ENCODE data around the gene TRIM40. TPM values are rescaled to one million over a fixed set of nuclear protein-coding genes. Genes with fewer than 3 reads are reported as not detected.

The TRIM40 gene
- total and polyA plus RNA-seq, 3 experiments from 2014 or later: not detected

- POLR2A ChIA-PET: no interaction called here
- no peak overlapping the region for H3K4me3 Mint-ChIP-seq
- CTCF ChIA-PET: no interaction called here
Observed at GRCh38 chr6:30180145-30180544, 44.2 kb downstream of the TRIM40 start.

GRCh38 chr6:30184417-30185031 is 48.6 kb downstream of the TRIM40 start:
- Histone ChIP-seq H3K4me3 (ENCODE audit: low read length) (no peak overlapping the region), H3K36me3 (ENCODE audit: insufficient read depth, low read length) (peaks cover 8% of the 10 kb centered on the region), H3K4me1 (ENCODE audit: insufficient read depth, low read length) (no peaks in the 10 kb centered on the region), H3K27me3 (ENCODE audit: insufficient read depth, low read length, poor library complexity, severe bottlenecking) (peaks cover 4% of the 10 kb centered on the region), H3K27ac (ENCODE audit: low read depth, low read length) (no peak overlapping the region), H3K9me3 (ENCODE audit: low read length) (no peaks in the 10 kb centered on the region)
- no peaks in the 10 kb centered on the region for H3K4me1 Mint-ChIP-seq
- H3K36me3 Mint-ChIP-seq: peaks cover 1 to 50% (median 26%) of the 10 kb centered on the region in 3 donors
- peak overlapping the region in 4 of 8 donors; percentile 18 to 78 (median 54) for H3K27ac Mint-ChIP-seq
- H3K9me3 Mint-ChIP-seq: peaks cover 6 to 10% (median 9%) of the 10 kb centered on the region in 5 donors
- H3K4me3 Mint-ChIP-seq: no peak overlapping the region
- ChIA-PET POLR2A (no interaction called here), CTCF (interaction anchor here (0.7 kb wide), 1 partner anchor 13 kb away, joined by 3 read pairs; no protein-coding TSS in a partner anchor)
- no peak for DNase-seq
- H3K27me3 Mint-ChIP-seq: peaks cover 2 to 7% of the 10 kb centered on the region in 2 donors

More at GRCh38 chr6:30180145-30180544, 44.2 kb downstream of the TRIM40 start:
- Mint-ChIP-seq H3K27ac (no peak overlapping the region), H3K4me1 (no peaks in the 10 kb centered on the region), H3K36me3 (peaks cover 5 to 10% (median 10%) of the 10 kb centered on the region in 3 donors), H3K27me3 (peaks cover 14 to 49% of the 10 kb centered on the region in 2 donors), H3K9me3 (peaks cover 11 to 19% (median 17%) of the 10 kb centered on the region in 5 donors)
- H3K4me1 ChIP-seq (ENCODE audit: insufficient read depth, low read length): no peaks in the 10 kb centered on the region
- H3K4me3 ChIP-seq (ENCODE audit: low read length): no peak overlapping the region
- peaks cover 7% of the 10 kb centered on the region for H3K27me3 ChIP-seq (ENCODE audit: insufficient read depth, low read length, poor library complexity, severe bottlenecking)
- no peaks in the 10 kb centered on the region for H3K9me3 ChIP-seq (ENCODE audit: low read length)
- DNase-seq: no peak
- H3K36me3 ChIP-seq (ENCODE audit: insufficient read depth, low read length): no peaks in the 10 kb centered on the region
- H3K27ac ChIP-seq (ENCODE audit: low read depth, low read length): no peak overlapping the region

GRCh38 chr6:30185846-30186484 is 50.0 kb downstream of the TRIM40 start:
- no peak overlapping the region for H3K27ac ChIP-seq (ENCODE audit: low read depth, low read length)
- H3K4me3 ChIP-seq (ENCODE audit: low read length): no peak overlapping the region
- no peaks in the 10 kb centered on the region for H3K27me3 ChIP-seq (ENCODE audit: insufficient read depth, low read length, poor library complexity, severe bottlenecking)
- POLR2A ChIA-PET: no interaction called here
- Mint-ChIP-seq H3K36me3 (peaks cover 0 to 63% (median 33%) of the 10 kb centered on the region in 3 donors), H3K4me3 (no peak overlapping the region), H3K9me3 (peaks cover 0 to 2% (median 2%) of the 10 kb centered on the region in 5 donors), H3K4me1 (no peaks in the 10 kb centered on the region), H3K27me3 (peaks cover 0 to under 1% of the 10 kb centered on the region in 2 donors), H3K27ac (peak overlapping the region in 3 of 8 donors; percentile 25 to 33 (median 30))
- CTCF ChIA-PET: no interaction called here
- no peaks in the 10 kb centered on the region for H3K9me3 ChIP-seq (ENCODE audit: low read length)
- DNase-seq: no peak
- peaks cover 22% of the 10 kb centered on the region for H3K36me3 ChIP-seq (ENCODE audit: insufficient read depth, low read length)
- H3K4me1 ChIP-seq (ENCODE audit: insufficient read depth, low read length): no peaks in the 10 kb centered on the region

GRCh38 chr6:30188541-30188940 is 52.6 kb downstream of the TRIM40 start:
- POLR2A ChIA-PET: no interaction called here
- no peak overlapping the region for H3K4me3 ChIP-seq (ENCODE audit: low read length)
- no peaks in the 10 kb centered on the region for H3K4me1 ChIP-seq (ENCODE audit: insufficient read depth, low read length)
- H3K27ac ChIP-seq (ENCODE audit: low read depth, low read length): no peak overlapping the region
- peaks cover 29% of the 10 kb centered on the region for H3K36me3 ChIP-seq (ENCODE audit: insufficient read depth, low read length)
- CTCF ChIA-PET: interaction anchor here (1.8 kb wide), 1 partner anchor 8 kb away, joined by 5 read pairs; no protein-coding TSS in a partner anchor
- no peak for DNase-seq
- Mint-ChIP-seq H3K4me3 (no peak overlapping the region), H3K27ac (peak overlapping the region in 5 of 8 donors; percentile 9 to 94 (median 58)), H3K9me3 (no peaks in the 10 kb centered on the region), H3K27me3 (no peaks in the 10 kb centered on the region), H3K4me1 (no peaks in the 10 kb centered on the region), H3K36me3 (peaks cover 0 to 85% (median 34%) of the 10 kb centered on the region in 3 donors)
- H3K9me3 ChIP-seq (ENCODE audit: low read length): no peaks in the 10 kb centered on the region
- no peaks in the 10 kb centered on the region for H3K27me3 ChIP-seq (ENCODE audit: insufficient read depth, low read length, poor library complexity, severe bottlenecking)

GRCh38 chr6:30192076-30192475 is 56.1 kb downstream of the TRIM40 start:
- Mint-ChIP-seq H3K9me3 (no peaks in the 10 kb centered on the region), H3K4me3 (no peak overlapping the region), H3K36me3 (peaks cover 0 to 89% (median 25%) of the 10 kb centered on the region in 3 donors), H3K4me1 (peaks cover 0 to 5% (median 1%) of the 10 kb centered on the region in 3 donors), H3K27ac (peak overlapping the region in 3 of 8 donors; percentile 45 to 67 (median 51)), H3K27me3 (no peaks in the 10 kb centered on the region)
- POLR2A ChIA-PET: no interaction called here
- H3K4me1 ChIP-seq (ENCODE audit: insufficient read depth, low read length): no peaks in the 10 kb centered on the region
- H3K36me3 ChIP-seq (ENCODE audit: insufficient read depth, low read length): peaks cover 48% of the 10 kb centered on the region
- no peak for DNase-seq
- CTCF ChIA-PET: no interaction called here
- H3K27me3 ChIP-seq (ENCODE audit: insufficient read depth, low read length, poor library complexity, severe bottlenecking): no peaks in the 10 kb centered on the region
- H3K9me3 ChIP-seq (ENCODE audit: low read length): no peaks in the 10 kb centered on the region
- H3K27ac ChIP-seq (ENCODE audit: low read depth, low read length): no peak overlapping the region
- no peak overlapping the region for H3K4me3 ChIP-seq (ENCODE audit: low read length)

DNA sequence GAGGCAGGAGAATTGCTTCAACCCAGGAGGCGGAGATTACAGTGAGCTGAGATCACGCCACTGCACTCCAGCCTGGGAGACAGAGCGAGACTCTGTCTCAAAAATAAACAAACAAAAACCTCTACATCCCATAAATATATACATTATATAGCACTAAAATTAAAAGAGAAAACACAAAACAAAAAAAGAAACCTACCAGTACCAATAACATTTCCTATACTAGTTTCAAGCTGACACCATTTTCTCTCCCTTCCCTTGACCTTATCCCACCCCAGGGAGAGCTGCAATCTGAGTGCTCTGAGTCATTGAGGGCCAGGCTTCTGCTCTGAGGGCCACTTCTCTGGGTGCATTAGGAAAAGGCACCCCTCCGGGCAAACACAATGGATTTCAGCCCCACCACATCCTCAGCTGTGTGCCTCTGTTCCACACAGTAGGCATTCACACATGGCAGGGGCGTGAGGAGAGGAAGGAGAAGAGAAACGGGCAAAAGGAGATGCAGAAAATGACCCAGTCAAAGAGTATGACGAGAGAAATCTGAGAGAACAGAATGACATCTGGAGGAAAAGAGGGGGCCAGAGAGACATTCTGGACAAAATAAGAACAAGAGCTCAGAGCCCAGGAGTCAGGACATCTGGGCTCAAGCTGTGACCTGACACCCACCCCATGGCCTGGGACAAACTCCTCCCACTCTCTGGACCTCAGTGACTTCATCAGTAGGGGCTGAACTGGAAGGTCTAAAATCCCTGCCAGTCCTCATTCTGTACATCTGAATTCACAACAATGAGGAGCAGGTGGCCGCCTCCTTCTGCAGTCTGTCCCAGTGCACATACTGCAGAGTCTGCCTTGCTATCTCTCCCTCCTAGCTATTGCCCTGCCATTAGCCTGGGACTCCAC is 59.1 kb downstream of the TRIM40 start:
- H3K27ac Mint-ChIP-seq: peak overlapping the region in 5 of 8 donors; percentile 30 to 83 (median 54)
- no peaks in the 10 kb centered on the region for H3K27me3 Mint-ChIP-seq
- no peak for DNase-seq
- CTCF ChIA-PET: no interaction called here
- H3K4me3 Mint-ChIP-seq: no peak overlapping the region
- Histone ChIP-seq H3K27ac (ENCODE audit: low read depth, low read length) (no peak overlapping the region), H3K36me3 (ENCODE audit: insufficient read depth, low read length) (peaks cover 56% of the 10 kb centered on the region), H3K27me3 (ENCODE audit: insufficient read depth, low read length, poor library complexity, severe bottlenecking) (no peaks in the 10 kb centered on the region), H3K4me3 (ENCODE audit: low read length) (no peak overlapping the region), H3K9me3 (ENCODE audit: low read length) (no peaks in the 10 kb centered on the region), H3K4me1 (ENCODE audit: insufficient read depth, low read length) (no peaks in the 10 kb centered on the region)
- POLR2A ChIA-PET: no interaction called here
- H3K4me1 Mint-ChIP-seq: peaks cover 0 to 13% (median 8%) of the 10 kb centered on the region in 3 donors
- peaks cover 11 to 86% (median 19%) of the 10 kb centered on the region in 3 donors for H3K36me3 Mint-ChIP-seq
- H3K9me3 Mint-ChIP-seq: no peaks in the 10 kb centered on the region

GRCh38 chr6:30195951-30196350 is 60.0 kb downstream of the TRIM40 start:
- H3K36me3 ChIP-seq (ENCODE audit: insufficient read depth, low read length): peaks cover 54% of the 10 kb centered on the region
- H3K27me3 ChIP-seq (ENCODE audit: insufficient read depth, low read length, poor library complexity, severe bottlenecking): no peaks in the 10 kb centered on the region
- no peaks in the 10 kb centered on the region for H3K9me3 Mint-ChIP-seq
- H3K9me3 ChIP-seq (ENCODE audit: low read length): no peaks in the 10 kb centered on the region
- no peak overlapping the region for H3K4me3 Mint-ChIP-seq
- H3K4me1 Mint-ChIP-seq: peaks cover 8 to 22% (median 13%) of the 10 kb centered on the region in 3 donors
- H3K27me3 Mint-ChIP-seq: no peaks in the 10 kb centered on the region
- DNase-seq: no peak
- H3K4me1 ChIP-seq (ENCODE audit: insufficient read depth, low read length): peaks cover 5% of the 10 kb centered on the region
- POLR2A ChIA-PET: interaction anchor here (0.5 kb wide), 1 partner anchor 13 kb away, joined by 3 read pairs; no protein-coding TSS in a partner anchor
- H3K4me3 ChIP-seq (ENCODE audit: low read length): no peak overlapping the region
- H3K36me3 Mint-ChIP-seq: peaks cover 13 to 86% (median 15%) of the 10 kb centered on the region in 3 donors
- H3K27ac ChIP-seq (ENCODE audit: low read depth, low read length): no peak overlapping the region
- CTCF ChIA-PET: interaction anchor here (2.1 kb wide), 1 partner anchor 8 kb away, joined by 5 read pairs; no protein-coding TSS in a partner anchor
- peak overlapping the region in 3 of 8 donors; percentile 45 to 62 (median 50) for H3K27ac Mint-ChIP-seq

Data from CD8-positive, alpha-beta memory T cell (primary cell).